GM18867 (cell line): ENCODE measurements around the gene PDE4A.
"Not testable (repeated sequence)": the region's sequence is repeated elsewhere in the genome, so short reads cannot be mapped to it uniquely, and the experiment has no call there.

Experiments used
- ATAC-seq: cut with Tn5 transposase; IDR thresholded peaks from one replicate; pipeline ENCODE4 v1.9.1; 2021; ENCODE audit warnings: mild to moderate bottlenecking, moderate library complexity; ENCODE audit not compliant: unreplicated experiment

Gene PDE4A

DNA sequence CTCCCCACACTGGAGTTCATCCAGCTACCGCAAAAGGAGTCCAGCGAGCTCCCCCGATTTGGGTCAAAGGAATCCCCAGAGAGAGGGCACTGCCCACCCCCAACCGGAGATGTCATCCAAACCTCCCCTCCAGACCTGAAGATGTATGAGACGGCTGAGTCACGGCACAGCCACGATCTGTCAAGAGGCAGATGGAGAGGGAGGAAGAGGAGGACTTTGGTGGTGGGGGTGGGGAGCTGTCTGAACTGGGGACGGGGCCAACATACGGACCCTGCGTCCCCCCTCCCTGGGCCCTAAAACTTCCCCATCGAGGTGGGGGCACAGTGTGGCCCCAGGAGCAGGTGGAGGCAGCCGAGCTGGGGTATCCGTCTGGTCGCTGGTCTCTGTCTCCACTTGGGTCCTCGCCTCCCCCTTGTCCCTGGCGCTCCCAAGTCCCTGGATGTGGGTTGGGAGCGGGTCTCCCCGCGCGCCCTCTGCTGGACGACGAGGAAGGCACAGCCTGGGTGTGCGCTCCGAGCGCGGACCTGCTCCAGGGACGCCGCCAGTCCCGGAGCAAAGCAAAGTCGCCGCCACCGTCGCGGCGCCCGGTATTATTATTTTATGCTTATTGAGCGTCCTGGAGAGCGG, 3.8 kb downstream of the PDE4A start:
- ATAC-seq = no peak

GRCh38 chr19:10427169-10427568, 6.8 kb downstream of the PDE4A start:
- ATAC-seq = no peak

DNA sequence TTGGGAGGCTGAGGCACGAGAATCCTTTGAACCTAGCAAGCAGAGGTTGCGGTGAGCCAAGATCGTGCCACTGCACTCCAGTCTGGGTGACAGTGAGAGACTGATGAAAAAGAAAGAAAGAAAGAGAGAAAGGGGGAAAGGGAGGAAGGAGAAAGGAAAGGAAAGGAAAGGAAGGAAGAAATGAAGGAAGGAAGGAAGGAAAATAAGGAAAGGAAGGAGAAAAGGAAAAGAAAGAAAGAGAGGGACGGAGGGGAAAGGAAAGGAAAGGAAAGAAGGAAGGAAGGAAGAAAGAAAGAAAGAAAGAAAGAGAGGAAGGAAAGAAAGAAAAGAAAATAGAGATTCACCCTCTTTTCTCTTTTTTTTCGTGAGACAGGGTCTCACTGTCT, 8.7 kb downstream of the PDE4A start:
- ATAC-seq = no peak

DNA sequence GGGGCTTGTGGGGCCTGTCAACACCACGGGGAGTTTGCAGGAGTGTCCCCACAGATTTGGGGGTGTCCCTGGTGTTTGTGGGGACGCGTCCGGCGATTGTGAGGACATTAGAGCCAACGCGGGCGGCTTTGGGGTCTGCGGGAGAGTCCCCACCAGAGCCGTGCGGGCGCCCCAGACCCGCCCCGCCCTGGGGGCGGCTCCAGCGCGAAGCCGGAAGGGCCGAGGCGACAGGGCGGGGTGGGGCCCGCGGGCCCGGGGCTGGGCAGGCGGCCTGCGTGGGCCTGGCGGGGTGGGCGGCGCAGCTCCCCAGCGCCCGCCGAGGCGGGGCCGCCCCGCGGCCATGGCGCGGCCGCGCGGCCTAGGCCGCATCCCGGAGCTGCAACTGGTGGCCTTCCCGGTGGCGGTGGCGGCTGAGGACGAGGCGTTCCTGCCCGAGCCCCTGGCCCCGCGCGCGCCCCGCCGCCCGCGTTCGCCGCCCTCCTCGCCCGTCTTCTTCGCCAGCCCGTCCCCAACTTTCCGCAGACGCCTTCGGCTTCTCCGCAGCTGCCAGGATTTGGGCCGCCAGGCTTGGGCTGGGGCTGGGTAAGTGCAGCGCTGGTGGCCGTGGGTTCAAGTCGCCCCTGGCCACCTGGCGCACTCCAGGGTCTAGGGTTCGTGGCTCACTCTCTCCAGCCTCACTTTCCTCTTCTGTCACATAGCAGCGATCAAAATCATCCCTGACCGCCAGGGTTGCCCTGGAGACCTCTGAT, 10.3 kb downstream of the PDE4A start:
- ATAC-seq = no peak

DNA sequence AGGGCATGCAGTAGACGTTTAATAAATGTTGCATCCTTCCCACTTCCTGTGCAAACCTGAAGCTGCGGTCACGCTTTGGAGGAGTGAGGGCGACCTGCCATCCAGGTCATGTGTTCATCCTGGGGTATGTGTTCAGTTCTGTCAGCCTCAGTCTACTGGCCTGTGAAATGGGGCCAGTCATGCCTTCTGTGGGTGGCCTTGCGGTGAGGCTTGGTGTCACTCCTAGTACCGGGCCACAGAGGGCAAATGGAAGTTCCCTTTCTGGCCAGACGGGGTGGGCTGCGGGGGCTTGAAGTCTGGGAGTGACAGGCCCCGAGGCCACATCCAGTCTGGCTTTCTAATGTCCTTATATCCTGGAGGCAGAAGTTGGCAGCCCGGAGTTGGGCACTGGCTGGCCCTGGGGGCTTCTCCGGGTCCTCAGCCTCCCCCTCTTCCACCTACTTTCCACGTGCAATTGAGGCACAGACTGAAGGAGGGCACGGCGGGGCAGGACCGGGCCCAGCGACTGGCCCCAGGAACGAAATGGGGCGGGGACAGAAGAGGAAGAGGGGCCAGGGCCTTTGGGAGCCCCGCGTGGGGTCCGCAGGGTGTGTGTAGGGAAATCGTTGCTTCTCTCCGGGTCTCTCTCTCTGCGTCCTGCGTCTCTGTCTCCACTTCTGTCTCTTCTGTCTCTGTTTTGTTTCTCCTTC, 11.1 kb downstream of the PDE4A start:
- no peak for ATAC-seq

- ATAC-seq = no peak
Measured at GRCh38 chr19:10431943-10432735, 11.8 kb downstream of the PDE4A start.

DNA sequence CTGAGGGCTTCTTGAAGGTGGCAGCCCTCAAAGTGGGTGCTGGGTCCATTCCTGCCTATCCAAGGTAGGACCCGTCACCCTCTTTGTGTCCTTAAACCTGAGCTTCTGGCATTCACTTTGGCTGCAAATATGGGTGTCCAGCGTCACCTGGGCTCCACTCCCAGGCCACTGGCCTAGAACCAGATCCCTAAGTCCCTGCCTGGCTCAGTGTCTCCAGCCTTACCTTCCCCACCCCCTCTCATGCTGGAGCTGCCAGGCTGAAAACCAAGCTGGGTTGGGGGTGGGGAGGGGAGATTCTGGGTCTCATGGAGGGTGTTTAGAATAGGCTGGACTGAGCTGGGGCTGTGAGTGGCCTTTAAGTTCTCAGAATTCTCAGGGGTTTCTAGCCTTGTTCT, 12.4 kb downstream of the PDE4A start:
- ATAC-seq = no peak

DNA sequence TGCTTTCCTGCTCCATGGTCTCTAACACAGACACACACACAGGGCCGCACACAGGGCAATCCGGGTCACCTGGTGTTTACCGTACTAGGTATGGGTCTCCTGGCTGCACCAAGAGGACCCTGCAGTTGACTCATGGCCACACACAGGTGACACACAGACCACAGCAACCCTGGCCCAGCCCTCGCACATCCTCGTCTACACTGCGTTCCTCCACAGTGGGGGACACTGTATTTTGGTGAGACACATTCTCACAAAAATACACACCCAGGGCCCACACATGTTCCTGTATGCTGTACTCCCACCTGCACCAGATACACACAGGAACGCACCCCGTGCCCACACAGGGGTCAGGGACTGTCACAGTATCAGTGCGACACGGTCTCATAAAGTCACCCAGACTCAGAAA, 12.8 kb downstream of the PDE4A start:
- ATAC-seq = no peak

DNA sequence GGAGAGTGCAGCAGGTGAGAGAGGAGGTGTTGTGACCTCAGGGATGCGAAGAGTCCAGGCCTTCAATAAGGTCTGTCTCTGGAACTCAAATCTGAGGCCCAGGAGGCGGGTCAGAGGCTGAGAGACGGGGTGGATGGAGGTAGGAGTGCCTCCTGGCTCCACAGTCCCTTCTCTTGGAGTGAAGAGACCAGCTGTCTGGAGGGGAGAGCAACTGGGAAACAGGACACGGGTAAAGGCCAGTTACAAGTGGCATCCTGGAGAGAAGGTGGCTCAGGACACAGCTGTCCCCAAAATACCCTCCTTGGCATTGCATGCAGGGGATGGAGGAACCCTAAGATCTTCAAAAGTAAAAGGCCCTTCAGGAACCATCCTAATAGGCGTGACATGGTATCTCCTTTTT, 19.2 kb downstream of the PDE4A start:
- no peak for ATAC-seq

- ATAC-seq = no peak
Measured at GRCh38 chr19:10442698-10443097, 22.4 kb downstream of the PDE4A start.

GRCh38 chr19:10449037-10449436, 28.7 kb downstream of the PDE4A start:
- no peak for ATAC-seq

DNA sequence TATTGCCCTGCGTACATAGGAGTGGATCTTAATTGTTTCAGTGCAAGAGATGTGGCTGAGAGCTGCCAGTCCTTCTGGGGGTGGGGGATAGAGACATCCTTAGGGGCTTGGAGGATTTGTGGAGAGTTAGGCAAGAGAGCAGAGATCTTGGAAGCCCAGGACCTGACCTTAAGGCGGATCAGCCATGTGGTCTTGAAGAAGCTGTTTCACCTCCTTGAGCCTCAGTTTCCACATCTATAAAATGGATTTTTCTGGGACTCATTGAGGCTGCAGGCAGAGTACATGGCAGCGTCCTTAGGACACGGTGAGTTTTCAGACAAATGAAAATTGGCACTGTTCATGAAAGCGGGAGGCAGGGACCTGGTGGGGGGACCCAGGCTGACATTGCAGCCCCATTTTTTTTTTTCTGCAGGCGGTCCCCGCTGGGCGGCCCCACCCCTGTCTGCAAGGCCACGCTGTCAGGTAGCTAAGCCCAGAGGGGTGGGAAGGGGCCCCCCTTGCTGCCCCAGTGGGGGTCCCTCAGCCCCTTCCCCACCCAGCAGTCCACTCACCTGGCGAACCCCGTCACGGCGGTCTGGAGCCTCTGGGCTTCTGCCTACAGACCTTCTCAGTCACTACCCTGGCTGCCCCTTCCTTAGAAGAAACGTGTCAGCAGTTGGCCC, 30.0 kb downstream of the PDE4A start:
- ATAC-seq = no peak

GRCh38 chr19:10450853-10451609, 30.7 kb downstream of the PDE4A start:
- ATAC-seq = no peak

- ATAC-seq = no peak
Measured at GRCh38 chr19:10452726-10453618, 32.6 kb downstream of the PDE4A start.

- no peak for ATAC-seq
Measured at GRCh38 chr19:10453852-10454251, 33.5 kb downstream of the PDE4A start.

- no peak for ATAC-seq
Measured at GRCh38 chr19:10454267-10454666, 33.9 kb downstream of the PDE4A start.

DNA sequence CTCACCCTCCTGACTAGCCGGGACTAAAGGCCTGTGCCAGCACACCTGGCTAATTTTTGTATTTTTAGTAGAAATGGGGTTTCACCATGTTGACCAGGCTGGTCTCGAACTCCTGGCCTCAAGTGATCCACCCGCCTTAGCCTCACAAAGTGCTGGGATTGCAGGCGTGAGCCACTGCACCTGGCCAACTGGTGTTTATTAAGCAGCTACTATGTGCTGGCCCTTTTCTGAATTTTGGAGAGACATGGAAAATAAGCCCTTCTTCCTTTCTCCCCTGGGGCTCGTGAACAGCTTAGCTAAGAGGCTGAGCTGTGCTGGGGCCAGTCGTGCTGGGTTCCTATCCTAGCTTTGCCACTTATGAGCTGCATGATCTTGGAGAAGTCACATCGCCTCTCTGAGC, 38.4 kb downstream of the PDE4A start:
- ATAC-seq = not testable (repeated sequence)

- ATAC-seq = no peak
Measured at GRCh38 chr19:10460714-10461046, 40.3 kb downstream of the PDE4A start.
